GM12865 (cell line): ENCODE results near the gene SASH1.

Experiments used
- DNase-seq: peaks from one replicate; pipeline ENCODE4 v3.0.0; 2010; ENCODE audit warnings: low read depth
- H3K4me3 ChIP-seq: 2 replicates; pipeline ENCODE4 v1.5.1; 2011; ENCODE audit warnings: mild to moderate bottlenecking, low read depth, low read length, control low read depth
- CTCF ChIP-seq: IDR thresholded peaks from 2 replicates; pipeline ENCODE4 v1.5.1; 2011; ENCODE audit warnings: low read length, control low read depth, low read depth, inconsistent platforms; ENCODE audit not compliant: insufficient read depth; ENCODE audit errors: missing control alignments

Gene SASH1

GRCh38 chr6:148563066-148563465 is 220.4 kb downstream of the SASH1 start:
- no peak for DNase-seq
- TF ChIP-seq CTCF: no peak
- no peak overlapping the region for H3K4me3 ChIP-seq

GRCh38 chr6:148564494-148565035 is 221.9 kb downstream of the SASH1 start:
- no peak overlapping the region for H3K4me3 ChIP-seq
- no peak for TF ChIP-seq CTCF
- DNase-seq: no peak

GRCh38 chr6:148565321-148565926 is 222.8 kb downstream of the SASH1 start:
- DNase-seq: no peak
- TF ChIP-seq CTCF: no peak
- no peak overlapping the region for H3K4me3 ChIP-seq

GRCh38 chr6:148565930-148566663 is 223.5 kb downstream of the SASH1 start:
- no peak for TF ChIP-seq CTCF
- DNase-seq: peak; percentile 24
- H3K4me3 ChIP-seq: no peak overlapping the region

- TF ChIP-seq CTCF: no peak
- H3K4me3 ChIP-seq: no peak overlapping the region
- peak; percentile 18 for DNase-seq
Observed at GRCh38 chr6:148566664-148567350, 224.2 kb downstream of the SASH1 start.

GRCh38 chr6:148570456-148570855 is 227.8 kb downstream of the SASH1 start:
- no peak for DNase-seq
- TF ChIP-seq CTCF: no peak
- H3K4me3 ChIP-seq: no peak overlapping the region
